Fibroblast of skin of left biceps (primary cell): ENCODE data around the gene KRTAP19-8.

Experiments
- DNase-seq, 2 experiments: peaks; one replicate each; pipeline ENCODE4 v3.0.0-alpha.2; 2013; ENCODE audit warnings: low read depth in 2 of 2

KRTAP19-8 gene

GRCh38 chr21:31012133-31013089, 25.9 kb downstream of the KRTAP19-8 start:
- DNase-seq, result no peak

DNA sequence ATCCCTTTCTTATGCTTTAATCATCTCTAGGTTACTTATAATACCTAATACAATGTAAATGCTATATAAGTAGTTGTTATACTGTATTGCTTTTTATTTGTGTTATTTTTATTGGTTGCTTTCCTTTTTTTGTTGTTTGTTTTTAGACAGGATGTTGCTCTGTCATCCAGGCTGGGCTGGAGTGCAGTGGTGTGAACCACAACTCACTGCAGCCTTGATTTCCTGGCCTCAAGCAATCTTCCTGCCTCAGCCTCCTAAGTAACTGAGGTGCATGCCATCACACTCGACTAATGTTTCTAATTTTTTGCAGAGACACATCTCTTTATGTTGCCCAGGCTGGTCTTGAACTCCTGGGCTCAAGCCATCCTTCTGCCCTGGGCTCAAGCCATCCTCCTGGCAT, 26.9 kb downstream of the KRTAP19-8 start:
- DNase-seq, result no peak

- DNase-seq, result no peak
Observed at GRCh38 chr21:31008355-31008754, 29.9 kb downstream of the KRTAP19-8 start.

DNA sequence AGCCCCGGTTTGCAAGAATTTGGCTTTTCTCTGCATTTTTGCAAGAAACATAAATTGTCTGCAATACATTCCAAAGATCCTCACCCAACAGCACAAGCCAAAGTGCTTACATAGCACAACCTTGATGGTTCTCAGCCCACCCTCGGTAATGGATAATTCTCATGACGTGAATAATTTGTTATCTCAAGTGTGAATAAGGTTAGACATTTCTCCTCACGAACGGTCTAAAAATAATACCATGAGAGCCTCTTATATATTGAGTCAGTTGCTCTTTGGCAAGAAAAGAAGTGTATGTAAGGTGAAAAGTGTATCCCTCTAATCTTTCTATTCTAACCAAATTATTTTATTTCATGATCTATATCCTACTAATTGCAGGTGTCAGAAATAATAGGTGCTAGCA, 33.3 kb downstream of the KRTAP19-8 start:
- no peak for DNase-seq

GRCh38 chr21:31003471-31003870, 34.8 kb downstream of the KRTAP19-8 start:
- DNase-seq, result no peak

GRCh38 chr21:30997541-30997940, 40.7 kb downstream of the KRTAP19-8 start:
- DNase-seq, result no peak

GRCh38 chr21:30996728-30997127, 41.5 kb downstream of the KRTAP19-8 start:
- no peak for DNase-seq

DNA sequence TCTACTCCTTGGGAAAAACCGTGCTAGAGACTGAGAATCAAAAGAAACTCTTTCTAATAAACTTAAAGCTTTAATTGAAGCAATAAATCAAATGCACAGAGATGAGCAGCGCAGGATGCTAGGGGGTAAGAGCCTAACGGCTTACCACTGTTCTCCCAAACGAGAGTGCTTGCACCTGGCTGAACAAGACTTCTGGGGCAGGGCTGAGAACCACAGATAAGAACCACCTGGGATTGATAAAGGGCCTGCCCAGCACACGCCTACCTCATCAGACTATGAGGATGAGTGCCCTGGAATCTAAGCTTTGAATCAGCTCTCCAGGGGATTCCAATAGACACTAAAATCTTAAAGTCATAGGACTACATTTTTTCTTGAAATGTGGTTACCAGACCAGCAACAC, 43.3 kb downstream of the KRTAP19-8 start:
- DNase-seq, result no peak

DNA sequence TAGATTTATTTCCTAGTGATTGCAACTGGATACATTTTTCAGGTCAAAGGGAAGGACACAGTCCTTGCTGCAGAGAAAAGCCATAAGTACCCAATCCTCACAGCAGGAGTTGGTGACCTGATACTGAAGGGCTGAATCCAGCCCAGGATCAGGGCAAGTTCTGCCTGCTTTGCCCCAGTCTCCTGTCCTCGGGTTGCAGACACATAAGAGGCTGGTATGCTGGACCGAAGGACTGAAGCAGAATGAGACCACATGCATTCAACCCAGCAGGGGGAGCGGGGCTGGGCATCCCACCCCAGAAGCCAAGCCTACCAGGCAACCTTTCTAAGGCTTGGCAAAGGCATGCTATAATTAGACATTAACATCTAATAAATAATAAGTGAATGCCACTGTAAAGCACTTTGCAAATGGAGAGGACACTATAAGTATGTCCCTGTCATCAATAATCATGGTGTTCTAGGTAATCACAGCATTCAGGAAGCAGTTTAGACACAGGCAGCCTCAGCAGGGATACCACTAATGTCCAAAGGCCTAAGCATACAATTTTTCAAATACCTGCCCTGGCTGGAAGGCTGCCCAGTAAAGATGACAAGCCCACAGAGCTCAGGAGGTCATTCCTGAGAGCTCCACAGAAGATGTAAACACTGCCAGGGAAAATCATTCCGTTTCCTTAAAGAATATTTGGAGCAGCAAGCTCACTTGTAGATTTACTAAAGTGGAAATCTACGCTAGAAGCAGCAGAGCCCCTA, 47.6 kb downstream of the KRTAP19-8 start:
- no peak for DNase-seq

GRCh38 chr21:30988706-30989105, 49.6 kb downstream of the KRTAP19-8 start:
- no peak for DNase-seq
